ENCODE data around the gene UNC5A. TPM values are rescaled to one million over a fixed set of nuclear protein-coding genes. Genes with fewer than 3 reads are reported as not detected.

Gene UNC5A
- total and polyA plus RNA-seq, 12 donors = 0.01 to 0.35 (median 0.08) TPM; not detected in 7

- H3K27me3 ChIP-seq = no peaks in the 10 kb centered on the region
- H3K4me3 ChIP-seq = no peak overlapping the region
- intact Hi-C loops (cut with DNase I) = no loop called here
- no peak for TF ChIP-seq CTCF (IDR thresholded peaks at IDR 0.05)
- ATAC-seq = no peak
- peaks cover 0 to 51% (median 6%) of the 10 kb centered on the region in 9 donors for H3K4me1 ChIP-seq
- H3K36me3 ChIP-seq = peaks cover 0 to 75% (median 51%) of the 10 kb centered on the region in 9 donors
- H3K27ac ChIP-seq = no peak overlapping the region
- H3K9me3 ChIP-seq = no peaks in the 10 kb centered on the region
- 74 to 82% methylated on average over 3 of the region's 3 CpGs for WGBS, 2 donors
- DNase-seq = no peak
Measured at GRCh38 chr5:176904276-176904675, 93.9 kb downstream of the UNC5A start.

GRCh38 chr5:176906126-176906525 lies 95.8 kb downstream of the UNC5A start:
- H3K4me1 ChIP-seq = peaks cover 0 to 42% (median 0%) of the 10 kb centered on the region in 9 donors
- peaks cover 0 to 89% (median 51%) of the 10 kb centered on the region in 9 donors for H3K36me3 ChIP-seq
- 92 to 94% methylated on average over 1 of the region's 1 CpG for WGBS, 2 donors
- H3K9me3 ChIP-seq = no peaks in the 10 kb centered on the region
- no peak for TF ChIP-seq CTCF (IDR thresholded peaks at IDR 0.05)
- intact Hi-C loops (cut with DNase I) = no loop called here
- no peak for ATAC-seq
- no peak for DNase-seq
- no peaks in the 10 kb centered on the region for H3K27me3 ChIP-seq
- no peak overlapping the region for H3K27ac ChIP-seq
- H3K4me3 ChIP-seq = no peak overlapping the region

- H3K9me3 ChIP-seq = no peaks in the 10 kb centered on the region
- no peak for DNase-seq
- H3K36me3 ChIP-seq = peaks cover 0 to 95% (median 51%) of the 10 kb centered on the region in 9 donors
- no peak for TF ChIP-seq CTCF (IDR thresholded peaks at IDR 0.05)
- 80 to 90% methylated on average over 3 of the region's 3 CpGs for WGBS, 2 donors
- intact Hi-C loops (cut with DNase I) = no loop called here
- H3K4me3 ChIP-seq = no peak overlapping the region
- no peak for ATAC-seq
- peaks cover 0 to 36% (median 0%) of the 10 kb centered on the region in 9 donors for H3K4me1 ChIP-seq
- H3K27me3 ChIP-seq = no peaks in the 10 kb centered on the region
- no peak overlapping the region for H3K27ac ChIP-seq
Measured at GRCh38 chr5:176906796-176907195, 96.4 kb downstream of the UNC5A start.

GRCh38 chr5:176908675-176909368 lies 98.5 kb downstream of the UNC5A start:
- H3K9me3 ChIP-seq = no peaks in the 10 kb centered on the region
- intact Hi-C loops (cut with DNase I) = no loop called here
- WGBS, 2 donors = 95% methylated on average over 5 of the region's 5 CpGs
- no peak for TF ChIP-seq CTCF (IDR thresholded peaks at IDR 0.05)
- ATAC-seq = no peak
- peaks cover 0 to 20% (median 0%) of the 10 kb centered on the region in 9 donors for H3K4me1 ChIP-seq
- H3K4me3 ChIP-seq = no peak overlapping the region
- H3K27ac ChIP-seq = peak overlapping the region in 1 of 10 donors; percentile 10
- no peaks in the 10 kb centered on the region for H3K27me3 ChIP-seq
- DNase-seq = no peak
- peaks cover 0 to 80% (median 43%) of the 10 kb centered on the region in 9 donors for H3K36me3 ChIP-seq
